Mucosa of gallbladder (tissue), 1 donor: ENCODE measurements around the gene CDC20. TPM values are rescaled to one million over a fixed set of nuclear protein-coding genes. Genes with fewer than 3 reads are reported as not detected.

Experiments used
- DNase-seq: peaks from one replicate; pipeline ENCODE4 v3.0.0-alpha.2; 2020; ENCODE audit warnings: low spot score
- total RNA-seq: library from RNA; stranded (reverse); gene quantifications from one replicate; pipeline ENCODE4 v1.2.1, GENCODE V29; 2021
- donor health status: DM: no; HTN: no; CAD: no.

CDC20 gene
- total RNA-seq, 1 donor from 2014 or later, result 5.1 TPM

GRCh38 chr1:43329995-43330751 is 28.6 kb upstream of the CDC20 start:
- DNase-seq, result peak; percentile 20

GRCh38 chr1:43331688-43332087 is 27.1 kb upstream of the CDC20 start:
- DNase-seq, result no peak

GRCh38 chr1:43334453-43335205 is 24.2 kb upstream of the CDC20 start:
- no peak for DNase-seq

DNA sequence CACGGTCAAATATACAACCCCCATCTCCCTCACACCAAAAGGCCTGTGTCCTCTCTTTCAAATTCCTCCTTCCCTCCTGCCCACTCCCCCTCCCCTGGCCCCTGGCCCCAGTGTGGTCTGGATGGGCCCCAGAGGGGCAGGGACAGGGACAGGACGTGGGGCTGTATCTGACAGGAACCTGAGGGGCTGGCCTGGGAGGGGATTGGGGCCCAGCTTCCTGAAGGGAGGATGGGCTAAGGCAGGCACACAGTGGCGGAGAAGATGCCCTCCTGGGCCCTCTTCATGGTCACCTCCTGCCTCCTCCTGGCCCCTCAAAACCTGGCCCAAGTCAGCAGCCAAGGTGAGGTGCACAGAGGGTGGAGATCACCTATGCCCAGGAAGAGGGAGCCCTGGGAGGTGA is 21.2 kb upstream of the CDC20 start, which contains the start of gene MPL:
Gene MPL, plus strand, starts transcription at position 231 of the 400 bp plus-strand sequence. Its CDS starts 31 bp downstream, at position 262.
- DNase-seq, result no peak

DNA sequence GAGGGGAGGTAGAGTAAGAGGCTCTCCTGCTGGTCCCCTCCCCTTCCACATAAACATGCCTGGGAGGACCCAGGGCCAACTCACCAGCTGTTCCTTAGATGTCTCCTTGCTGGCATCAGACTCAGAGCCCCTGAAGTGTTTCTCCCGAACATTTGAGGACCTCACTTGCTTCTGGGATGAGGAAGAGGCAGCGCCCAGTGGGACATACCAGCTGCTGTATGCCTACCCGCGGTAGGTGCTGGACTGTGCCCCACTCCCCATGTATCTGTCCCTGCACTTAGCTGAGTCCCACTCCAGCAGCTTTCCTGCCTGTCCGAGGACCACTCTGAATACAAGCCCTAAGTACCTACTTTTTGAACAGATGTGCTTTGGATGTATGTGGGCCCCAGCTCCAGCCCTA is 20.8 kb upstream of the CDC20 start:
- no peak for DNase-seq

DNA sequence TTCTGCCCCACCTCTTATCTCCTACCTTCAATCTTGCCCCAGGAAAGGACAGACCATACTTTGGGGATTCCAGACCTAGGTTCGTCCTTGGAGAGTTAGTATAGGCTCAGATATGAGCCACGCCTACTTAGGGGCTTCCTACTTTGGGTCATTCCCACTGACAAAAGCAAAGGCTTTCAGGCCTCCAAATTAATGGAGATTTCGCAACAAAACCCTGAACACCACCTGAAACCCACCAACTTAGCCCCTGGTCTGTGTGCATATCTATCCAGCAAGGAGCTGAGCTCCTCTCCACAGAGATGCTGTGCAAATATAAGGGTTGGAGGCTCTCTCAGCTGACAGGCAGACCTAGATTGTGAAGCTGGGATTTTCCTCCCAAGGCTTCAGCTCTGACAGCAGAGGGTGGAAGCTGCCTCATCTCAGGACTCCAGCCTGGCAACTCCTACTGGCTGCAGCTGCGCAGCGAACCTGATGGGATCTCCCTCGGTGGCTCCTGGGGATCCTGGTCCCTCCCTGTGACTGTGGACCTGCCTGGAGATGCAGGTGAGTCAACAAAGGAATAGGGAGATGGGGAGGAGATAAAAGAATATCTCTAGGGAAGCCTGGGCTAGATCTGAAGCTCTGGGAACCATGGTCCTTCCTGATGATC is 19.1 kb upstream of the CDC20 start:
- DNase-seq, result no peak

- DNase-seq, result no peak
Measured at GRCh38 chr1:43340559-43340958, 18.2 kb upstream of the CDC20 start.

DNA sequence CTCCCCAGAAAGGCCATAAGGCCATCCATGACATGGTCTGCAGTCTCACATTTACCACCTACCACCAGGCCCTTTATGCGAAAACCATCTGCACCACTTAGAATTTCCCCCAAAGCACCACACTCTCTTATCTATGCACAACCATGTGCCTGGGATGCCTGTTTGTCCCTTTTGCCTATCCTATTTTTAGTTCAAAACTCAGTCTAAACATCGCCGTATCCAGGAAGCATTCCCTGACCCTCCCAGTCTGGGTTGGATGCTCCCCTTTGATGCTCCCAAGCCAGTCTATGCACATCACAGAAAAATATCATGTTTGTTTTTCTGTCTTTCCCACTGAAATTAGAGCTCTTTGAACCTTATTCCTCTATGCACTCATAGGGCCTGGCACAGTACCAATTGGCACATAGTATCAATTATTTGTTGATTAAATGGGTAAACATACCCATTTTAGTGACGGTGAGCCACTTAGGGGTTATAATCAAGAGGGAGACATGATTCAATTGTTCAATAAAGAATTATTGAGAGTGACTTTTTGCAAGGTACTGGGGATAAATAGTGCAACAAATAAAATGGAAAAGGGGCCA is 14.4 kb upstream of the CDC20 start:
- no peak for DNase-seq

DNA sequence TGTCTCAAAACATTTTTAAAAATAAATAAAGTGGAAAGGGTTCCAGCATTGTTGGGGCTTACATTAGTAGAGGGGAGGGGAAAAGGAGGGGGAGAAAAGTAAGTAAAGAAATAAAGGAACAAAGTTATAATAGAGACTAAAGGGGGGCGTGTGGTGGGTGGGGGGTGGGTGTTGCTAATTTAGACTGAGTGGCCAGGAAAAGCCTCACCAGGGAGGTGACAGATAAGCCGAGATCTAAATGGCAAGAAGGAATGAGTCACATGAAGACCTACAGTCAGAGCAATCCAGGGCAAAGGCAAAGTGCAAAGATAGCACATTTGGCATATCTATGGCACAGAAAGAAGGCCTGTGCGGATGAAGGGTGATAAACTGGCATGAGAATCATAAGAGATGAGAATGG is 13.7 kb upstream of the CDC20 start:
- peak; percentile 23 for DNase-seq

GRCh38 chr1:43346636-43347035 is 12.1 kb upstream of the CDC20 start:
- DNase-seq, result no peak

- DNase-seq, result no peak
Measured at GRCh38 chr1:43348343-43348808, 10.4 kb upstream of the CDC20 start.

DNA sequence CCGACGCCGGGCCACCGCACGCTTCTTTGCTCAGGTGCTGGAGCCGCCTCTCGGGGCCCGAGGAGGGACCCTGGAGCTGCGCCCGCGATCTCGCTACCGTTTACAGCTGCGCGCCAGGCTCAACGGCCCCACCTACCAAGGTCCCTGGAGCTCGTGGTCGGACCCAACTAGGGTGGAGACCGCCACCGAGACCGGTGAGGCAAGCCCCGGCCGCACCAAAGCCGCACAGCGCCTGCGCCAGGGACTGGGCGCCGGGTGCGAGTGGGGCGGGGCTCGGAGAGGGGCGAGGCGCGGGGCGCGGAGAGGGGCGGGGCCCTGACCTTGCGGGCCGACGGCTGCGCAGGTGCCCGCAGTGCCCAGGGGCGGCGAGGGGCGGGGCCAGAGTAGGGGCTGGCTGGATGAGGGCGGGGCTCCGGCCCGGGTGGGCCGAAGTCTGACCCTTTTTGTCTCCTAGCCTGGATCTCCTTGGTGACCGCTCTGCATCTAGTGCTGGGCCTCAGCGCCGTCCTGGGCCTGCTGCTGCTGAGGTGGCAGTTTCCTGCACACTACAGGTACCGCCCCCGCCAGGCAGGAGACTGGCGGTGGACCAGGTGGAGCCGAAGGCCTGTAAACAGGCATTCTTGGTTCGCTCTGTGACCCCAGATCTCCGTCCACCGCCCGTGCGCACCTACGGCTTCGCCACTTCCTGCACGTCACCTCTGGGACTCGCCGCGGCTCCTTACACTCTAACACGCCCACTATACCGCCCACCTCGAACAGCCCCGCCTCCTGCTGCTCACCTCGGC is 9.8 kb upstream of the CDC20 start:
- DNase-seq, result peak; percentile 87

DNA sequence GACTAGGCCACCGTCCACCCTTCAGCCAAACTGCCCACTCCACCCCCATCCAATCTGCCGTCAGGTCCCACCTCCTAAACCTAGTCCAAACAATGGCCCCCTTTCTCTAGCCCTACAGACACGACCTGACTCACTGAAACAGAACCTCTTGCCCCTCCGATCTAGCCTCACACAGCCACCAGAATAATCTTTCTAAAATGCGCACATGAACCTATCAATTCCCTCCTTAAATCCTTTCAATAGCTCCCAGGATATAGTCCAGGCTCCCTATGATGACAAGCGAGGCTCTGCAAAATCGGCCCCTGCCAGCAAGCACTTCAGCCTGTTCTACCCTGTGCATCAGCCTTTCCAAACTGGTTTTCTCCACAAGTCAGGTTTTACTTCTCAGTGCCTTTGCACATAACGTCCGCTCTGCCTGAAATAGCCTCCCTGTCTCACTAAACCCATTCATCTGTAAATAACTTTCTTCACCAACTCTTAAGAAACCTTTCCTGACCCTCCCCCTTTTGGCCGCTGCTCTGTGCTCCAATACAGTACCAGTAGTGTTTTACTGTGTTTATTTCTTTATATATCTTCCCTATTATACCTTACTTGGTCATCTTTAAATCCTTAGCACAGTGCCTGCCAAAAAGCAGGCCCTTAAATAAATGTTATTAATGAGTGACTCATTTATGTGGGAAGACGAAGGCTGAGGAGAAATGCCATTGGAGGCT is 9.0 kb upstream of the CDC20 start:
- no peak for DNase-seq

GRCh38 chr1:43350976-43351375 is 7.8 kb upstream of the CDC20 start:
- DNase-seq, result no peak

DNA sequence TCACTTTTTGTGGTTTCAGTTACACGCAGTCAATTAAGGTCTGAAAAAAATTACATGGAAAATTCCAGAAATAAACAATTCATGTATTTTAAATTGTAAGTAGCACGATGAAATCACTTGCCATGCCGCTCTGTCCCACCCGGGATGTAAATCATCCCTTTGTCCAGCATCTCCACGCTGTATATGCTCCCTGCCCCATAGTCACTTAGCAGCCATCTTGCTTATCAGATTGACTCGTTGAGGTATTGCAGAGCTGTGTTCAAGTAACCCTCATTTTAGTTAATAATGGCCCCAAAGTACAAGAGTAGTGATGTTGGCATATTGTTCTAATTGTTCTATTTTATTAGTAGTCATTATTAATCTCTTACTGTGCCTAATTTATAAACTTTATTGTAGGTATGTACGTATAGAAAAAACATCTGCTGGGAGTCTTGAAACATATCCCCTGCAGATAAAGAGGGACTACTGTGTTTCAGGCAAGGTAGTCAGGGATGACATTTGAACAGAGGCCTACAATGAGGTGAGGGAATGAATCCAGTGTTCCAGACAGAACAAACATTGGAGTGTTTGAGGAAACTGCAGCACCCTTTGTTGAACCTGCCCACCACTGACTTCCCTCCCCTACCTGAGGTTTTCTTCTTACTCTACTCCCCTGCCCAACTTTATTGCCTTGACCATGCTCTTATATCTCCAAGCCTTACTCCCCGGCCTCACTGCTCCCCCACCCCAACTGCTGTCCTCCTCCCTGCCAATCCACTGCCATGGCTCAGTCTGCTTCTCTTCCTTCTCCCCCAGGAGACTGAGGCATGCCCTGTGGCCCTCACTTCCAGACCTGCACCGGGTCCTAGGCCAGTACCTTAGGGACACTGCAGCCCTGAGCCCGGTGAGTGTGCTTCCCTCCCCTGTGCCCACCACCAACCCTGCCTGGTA is 7.1 kb upstream of the CDC20 start:
- DNase-seq, result no peak

- no peak for DNase-seq
Measured at GRCh38 chr1:43352351-43352705, 6.5 kb upstream of the CDC20 start.

DNA sequence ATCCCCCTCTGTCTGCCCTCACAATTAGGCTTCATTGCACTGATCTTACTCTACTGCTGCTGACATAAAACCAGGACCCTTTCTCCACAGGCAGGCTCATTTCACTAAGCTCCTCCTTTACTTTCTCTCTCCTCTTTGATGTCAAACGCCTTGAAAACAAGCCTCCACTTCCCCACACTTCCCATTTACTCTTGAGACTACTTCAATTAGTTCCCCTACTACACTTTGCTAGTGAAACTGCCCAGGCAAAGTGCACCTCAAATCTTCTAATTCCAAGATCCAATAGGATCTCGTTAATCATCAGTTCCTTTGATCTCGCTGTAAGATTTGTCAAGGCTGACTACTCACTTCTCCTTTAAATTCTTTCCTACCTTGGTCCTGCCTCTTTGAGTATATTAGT is 5.9 kb upstream of the CDC20 start:
- DNase-seq, result no peak

DNA sequence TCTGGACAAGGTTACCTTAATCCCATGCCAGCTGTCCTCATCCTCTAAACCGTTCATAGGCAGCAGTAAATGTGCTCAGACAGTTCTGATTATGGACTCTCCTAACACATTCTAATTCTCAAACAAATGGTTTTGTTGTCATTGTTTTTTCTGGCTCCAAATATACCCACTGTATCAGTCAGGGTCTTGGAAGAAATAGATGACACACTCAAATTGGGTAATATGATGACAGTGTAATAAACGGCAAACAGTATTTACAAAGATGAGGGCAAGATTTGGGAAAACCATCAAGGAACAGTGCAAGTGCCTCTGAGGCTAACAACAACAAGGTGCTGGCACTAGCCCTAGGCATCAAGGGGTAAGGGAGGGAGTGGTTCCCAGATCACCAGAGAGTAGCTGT is 4.3 kb upstream of the CDC20 start:
- no peak for DNase-seq

- DNase-seq, result no peak
Measured at GRCh38 chr1:43354936-43355335, 3.8 kb upstream of the CDC20 start.

DNA sequence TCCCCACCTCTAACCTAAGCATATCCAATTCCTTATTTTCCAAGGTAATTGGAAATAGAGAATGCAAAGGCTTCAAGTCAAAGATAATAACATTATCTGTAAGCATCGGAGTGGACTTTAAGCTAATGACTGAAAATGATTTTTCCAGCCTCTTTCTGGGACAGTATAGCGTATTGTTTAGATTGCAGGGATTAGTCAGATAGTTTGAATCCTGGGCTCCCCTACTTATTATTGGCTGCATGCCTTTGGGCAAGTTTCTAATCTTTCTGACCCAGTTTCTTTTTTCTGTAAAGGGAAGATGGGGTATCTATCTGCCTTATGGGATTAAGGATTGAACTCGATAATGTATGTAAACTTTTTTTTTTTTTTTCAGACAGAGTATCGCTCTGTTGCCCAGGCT is 1.5 kb upstream of the CDC20 start:
- DNase-seq, result no peak
